ENCODE data around the gene AEBP2. TPM values are rescaled to one million over a fixed set of nuclear protein-coding genes. Genes with fewer than 3 reads are reported as not detected.
A peak's percentile ranks its signal among the peaks of the same experiment; 100 is the strongest.

The AEBP2 gene
- total and polyA plus RNA-seq, 4 donors: 8.6 to 78.2 (median 21.6) TPM

DNA sequence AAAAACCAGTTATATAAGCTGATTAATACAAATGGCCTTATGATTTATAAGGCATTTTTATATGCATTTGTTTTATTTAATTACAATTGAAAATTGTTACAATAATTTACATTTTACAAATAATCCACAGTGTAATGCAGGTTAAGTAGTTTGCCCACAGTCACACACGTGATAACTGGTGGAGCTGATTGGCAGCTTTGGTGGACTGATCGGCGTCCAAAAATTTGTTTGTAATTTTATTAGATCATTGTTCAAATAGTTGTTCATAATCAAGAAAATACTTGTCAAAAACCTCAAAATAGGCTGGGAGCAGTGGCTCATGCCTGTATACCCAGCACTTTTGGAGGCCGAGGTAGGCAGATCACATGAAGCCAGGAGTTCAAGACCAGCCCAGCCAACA is 59.7 kb downstream of the AEBP2 start:
- H3K4me3 ChIP-seq: no peak overlapping the region
- no peak overlapping the region for H3K27ac ChIP-seq (ENCODE audit: low read depth in 1 of 2, low read length in 1 of 2)
- TF ChIP-seq CTCF (IDR thresholded peaks at IDR 0.05; ENCODE audit: control extremely low read depth, extremely low read depth): no peak
- ATAC-seq (ENCODE audit: insufficient read depth, low FRiP score) (no peak), DNase-seq (no peak)
- no peak overlapping the region for H3K9ac ChIP-seq (ENCODE audit: insufficient read depth in 1 of 2, low read length in 2 of 2)
- H3K36me3 ChIP-seq (ENCODE audit: control insufficient read depth in 4 of 4, insufficient read depth in 4 of 4, low read length in 4 of 4): peaks cover 0 to 32% (median 11%) of the 10 kb centered on the region in 4 donors
- H3K4me1 ChIP-seq (ENCODE audit: control insufficient read depth in 5 of 5, insufficient read depth in 5 of 5, low read length in 5 of 5): peaks cover 0 to 3% (median 0%) of the 10 kb centered on the region in 5 donors
- 73 to 91% methylated on average over 4 of the region's 4 CpGs for WGBS, 2 donors
- H3K9me3 ChIP-seq (ENCODE audit: control insufficient read depth in 4 of 4, insufficient read depth in 3 of 4, low read length in 3 of 4): peaks cover 0 to 1% (median 0%) of the 10 kb centered on the region in 4 donors
- no peaks in the 10 kb centered on the region for H3K27me3 ChIP-seq (ENCODE audit: control insufficient read depth in 3 of 3, insufficient read depth in 3 of 3, low read length in 2 of 3)

DNA sequence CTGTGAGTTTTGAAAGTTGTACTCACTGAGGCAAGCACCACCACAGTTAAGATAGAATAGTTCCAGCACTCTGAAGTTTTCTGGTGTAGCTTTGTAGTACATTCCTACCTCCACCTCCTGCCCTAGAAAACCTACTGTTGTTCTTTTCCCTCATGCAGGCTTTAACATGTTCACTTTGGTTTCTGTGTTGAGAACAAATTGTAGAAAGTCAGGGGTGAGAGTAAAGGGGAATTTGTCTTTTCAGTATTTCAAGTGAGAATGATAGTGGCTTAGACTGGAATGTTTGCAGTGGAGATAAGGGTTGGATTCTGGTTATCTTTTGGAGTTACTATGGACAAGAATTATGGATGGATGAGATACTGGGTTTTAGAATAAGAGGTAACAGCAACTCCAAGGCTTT is 67.2 kb downstream of the AEBP2 start:
- Histone ChIP-seq H3K9me3 (ENCODE audit: control insufficient read depth in 4 of 4, insufficient read depth in 3 of 4, low read length in 3 of 4) (no peaks in the 10 kb centered on the region), H3K4me3 (no peak overlapping the region), H3K27ac (ENCODE audit: low read depth in 1 of 2, low read length in 1 of 2) (no peak overlapping the region), H3K4me1 (ENCODE audit: control insufficient read depth in 5 of 5, insufficient read depth in 5 of 5, low read length in 5 of 5) (peaks cover 0 to 3% (median 3%) of the 10 kb centered on the region in 5 donors), H3K36me3 (ENCODE audit: control insufficient read depth in 4 of 4, insufficient read depth in 4 of 4, low read length in 4 of 4) (peaks cover 0 to 13% (median 7%) of the 10 kb centered on the region in 4 donors), H3K9ac (ENCODE audit: insufficient read depth in 1 of 2, low read length in 2 of 2) (no peak overlapping the region), H3K27me3 (ENCODE audit: control insufficient read depth in 3 of 3, insufficient read depth in 3 of 3, low read length in 2 of 3) (no peaks in the 10 kb centered on the region)
- ATAC-seq (ENCODE audit: insufficient read depth, low FRiP score) (no peak), DNase-seq (no peak)
- TF ChIP-seq CTCF (IDR thresholded peaks at IDR 0.05; ENCODE audit: control extremely low read depth, extremely low read depth): no peak

- Histone ChIP-seq H3K4me1 (ENCODE audit: control insufficient read depth in 5 of 5, insufficient read depth in 5 of 5, low read length in 5 of 5) (peaks cover 0 to 3% (median 3%) of the 10 kb centered on the region in 5 donors), H3K4me3 (no peak overlapping the region), H3K9me3 (ENCODE audit: control insufficient read depth in 4 of 4, insufficient read depth in 3 of 4, low read length in 3 of 4) (no peaks in the 10 kb centered on the region), H3K27me3 (ENCODE audit: control insufficient read depth in 3 of 3, insufficient read depth in 3 of 3, low read length in 2 of 3) (no peaks in the 10 kb centered on the region), H3K9ac (ENCODE audit: insufficient read depth in 1 of 2, low read length in 2 of 2) (no peak overlapping the region), H3K27ac (ENCODE audit: low read depth in 1 of 2, low read length in 1 of 2) (no peak overlapping the region), H3K36me3 (ENCODE audit: control insufficient read depth in 4 of 4, insufficient read depth in 4 of 4, low read length in 4 of 4) (peaks cover 3 to 12% (median 8%) of the 10 kb centered on the region in 4 donors)
- WGBS, 2 donors: 58 to 81% methylated on average over 1 of the region's 1 CpG
- ATAC-seq (ENCODE audit: insufficient read depth, low FRiP score) (no peak), DNase-seq (peak in 2 of 3 donors; percentile 72 to 74)
- TF ChIP-seq CTCF (IDR thresholded peaks at IDR 0.05; ENCODE audit: control extremely low read depth, extremely low read depth): peak; percentile 17
Observed at GRCh38 chr12:19507823-19508222, 68.5 kb downstream of the AEBP2 start.

DNA sequence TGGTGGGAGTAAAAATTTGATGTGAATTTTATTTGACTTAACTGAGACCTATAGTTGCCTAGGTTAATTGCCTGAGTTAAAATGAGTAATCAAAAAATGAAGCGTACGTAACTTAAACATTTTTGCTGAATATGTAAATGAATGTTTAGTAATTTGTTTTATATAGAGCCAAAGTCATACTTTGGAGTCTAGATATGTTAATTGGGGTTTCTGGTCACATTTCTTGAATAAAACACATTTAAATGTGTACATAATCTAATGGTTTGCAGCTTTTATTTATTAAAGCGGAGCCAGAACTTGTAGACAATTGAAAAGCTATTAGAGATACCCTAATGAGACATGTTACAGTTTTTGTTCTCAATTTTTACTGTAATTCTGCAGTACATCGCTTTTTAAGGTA is 71.2 kb downstream of the AEBP2 start:
- no peak for DNase-seq
- peaks cover 0 to 3% (median 3%) of the 10 kb centered on the region in 5 donors for H3K4me1 ChIP-seq (ENCODE audit: control insufficient read depth in 5 of 5, insufficient read depth in 5 of 5, low read length in 5 of 5)
- no peak overlapping the region for H3K4me3 ChIP-seq
- TF ChIP-seq CTCF (IDR thresholded peaks at IDR 0.05; ENCODE audit: control extremely low read depth, extremely low read depth): no peak
- H3K9me3 ChIP-seq (ENCODE audit: control insufficient read depth in 4 of 4, insufficient read depth in 3 of 4, low read length in 3 of 4): no peaks in the 10 kb centered on the region
- 80 to 98% methylated on average over 4 of the region's 4 CpGs for WGBS, 2 donors
- no peak overlapping the region for H3K27ac ChIP-seq (ENCODE audit: low read depth in 1 of 2, low read length in 1 of 2)
- no peak for ATAC-seq (ENCODE audit: insufficient read depth, low FRiP score)
- H3K27me3 ChIP-seq (ENCODE audit: control insufficient read depth in 3 of 3, insufficient read depth in 3 of 3, low read length in 2 of 3): no peaks in the 10 kb centered on the region
- H3K36me3 ChIP-seq (ENCODE audit: control insufficient read depth in 4 of 4, insufficient read depth in 4 of 4, low read length in 4 of 4): peaks cover 0 to 11% (median 5%) of the 10 kb centered on the region in 4 donors
- H3K9ac ChIP-seq (ENCODE audit: insufficient read depth in 1 of 2, low read length in 2 of 2): no peak overlapping the region
